GM19035 (cell line): ENCODE results near the gene DAGLA.

ENCODE experiments used
- ATAC-seq: cut with Tn5 transposase; IDR thresholded peaks from one replicate; pipeline ENCODE4 v1.9.1; 2021; ENCODE audit not compliant: unreplicated experiment

Gene DAGLA

GRCh38 chr11:61778357-61778886 is 98.2 kb downstream of the DAGLA start:
- ATAC-seq = no peak

GRCh38 chr11:61778920-61779650 is 98.9 kb downstream of the DAGLA start:
- ATAC-seq = no peak

GRCh38 chr11:61779666-61780525 is 99.7 kb downstream of the DAGLA start:
- ATAC-seq = no peak

- ATAC-seq = no peak
These were observed 100.5 kb downstream of the DAGLA start for GRCh38 chr11:61780581-61781162.

- no peak for ATAC-seq
These were observed 101.4 kb downstream of the DAGLA start for GRCh38 chr11:61781585-61781984.

- no peak for ATAC-seq
These were observed 102.1 kb downstream of the DAGLA start for GRCh38 chr11:61782299-61782698.

- no peak for ATAC-seq
These were observed 102.7 kb downstream of the DAGLA start for GRCh38 chr11:61782841-61783240.

- no peak for ATAC-seq
These were observed 103.7 kb downstream of the DAGLA start for GRCh38 chr11:61783717-61784505.

GRCh38 chr11:61784506-61784805 is 104.3 kb downstream of the DAGLA start:
- no peak for ATAC-seq

- no peak for ATAC-seq
These were observed 105.7 kb downstream of the DAGLA start for GRCh38 chr11:61785837-61786402.

- no peak for ATAC-seq
These were observed 107.8 kb downstream of the DAGLA start for GRCh38 chr11:61787928-61788491.

- ATAC-seq = no peak
These were observed 111.6 kb downstream of the DAGLA start for GRCh38 chr11:61791737-61792309.

- ATAC-seq = peak; percentile 84
These were observed 112.3 kb downstream of the DAGLA start, which contains the start of the genes FEN1 and TMEM258 for GRCh38 chr11:61792310-61793082. Gene FEN1 (plus strand): TSS chr11:61792911. CDS start chr11:61795362, 2,451 bp downstream. Gene TMEM258 (minus strand): TSS chr11:61792599. CDS start chr11:61792558, 41 bp downstream.

- ATAC-seq = peak; percentile 3
These were observed 113.1 kb downstream of the DAGLA start for GRCh38 chr11:61793083-61793828.

GRCh38 chr11:61793829-61794204 is 113.6 kb downstream of the DAGLA start:
- no peak for ATAC-seq

- ATAC-seq = no peak
These were observed 114.4 kb downstream of the DAGLA start for GRCh38 chr11:61794579-61794978.

GRCh38 chr11:61795459-61795858 is 115.3 kb downstream of the DAGLA start:
- ATAC-seq = no peak

- no peak for ATAC-seq
These were observed 115.8 kb downstream of the DAGLA start for GRCh38 chr11:61795876-61796526.
